Mesendoderm (in vitro differentiated cells): ENCODE results near the gene ARID2.

Source experiments
- DNase-seq: peaks from one replicate; pipeline ENCODE4 v3.0.0; 2013
- H2AK5ac ChIP-seq: 2 replicates; pipeline ENCODE4 v1.6.1; 2013; ENCODE audit warnings: low read length, inconsistent platforms
- H2BK120ac ChIP-seq: 2 replicates; pipeline ENCODE4 v1.6.1; 2013; ENCODE audit warnings: low read depth, mild to moderate bottlenecking, low read length, moderate library complexity, mixed read lengths
- H2BK15ac ChIP-seq: replicated peaks from 2 replicates; pipeline ENCODE4 v1.6.1; 2013; ENCODE audit warnings: low read depth, mild to moderate bottlenecking, moderate library complexity
- H2BK5ac ChIP-seq: 2 replicates; pipeline ENCODE4 v1.6.1; 2013; ENCODE audit warnings: low read length, inconsistent platforms
- H3K18ac ChIP-seq: 2 replicates; pipeline ENCODE4 v1.6.1; 2013; ENCODE audit warnings: mild to moderate bottlenecking, low read length, mixed read lengths
- H3K23ac ChIP-seq: one replicate; pipeline ENCODE4 v1.6.1; 2013; ENCODE audit warnings: low read length
- H3K27ac ChIP-seq: 2 replicates; pipeline ENCODE4 v1.5.1; 2013; ENCODE audit warnings: low read depth, mild to moderate bottlenecking, inconsistent platforms, low read length, moderate library complexity
- H3K27me3 ChIP-seq: 2 replicates; pipeline ENCODE4 v1.6.1; 2013; ENCODE audit warnings: low read length, control low read depth, mild to moderate bottlenecking, inconsistent platforms; ENCODE audit not compliant: insufficient read depth, poor library complexity
- H3K36me3 ChIP-seq: 2 replicates; pipeline ENCODE4 v1.6.1; 2013; ENCODE audit warnings: low read length, inconsistent platforms; ENCODE audit not compliant: control insufficient read depth, insufficient read depth
- H3K4ac ChIP-seq: one replicate; pipeline ENCODE4 v1.6.1; 2013; ENCODE audit warnings: low read depth, mild to moderate bottlenecking, low read length, moderate library complexity
- H3K4me1 ChIP-seq: 2 replicates; pipeline ENCODE4 v1.6.1; 2013; ENCODE audit warnings: low read depth, low read length, inconsistent platforms; ENCODE audit not compliant: control insufficient read depth
- H3K4me2 ChIP-seq: 2 replicates; pipeline ENCODE4 v1.6.1; 2013; ENCODE audit warnings: low read length
- H3K4me3 ChIP-seq: 2 replicates; pipeline ENCODE4 v1.5.1; 2013; ENCODE audit warnings: mild to moderate bottlenecking, low read length
- H3K56ac ChIP-seq: one replicate; pipeline ENCODE4 v1.6.1; 2013; ENCODE audit warnings: low read length
- H3K79me1 ChIP-seq: 2 replicates; pipeline ENCODE4 v1.6.1; 2013; ENCODE audit warnings: low read length, inconsistent platforms
- H3K79me2 ChIP-seq: 2 replicates; pipeline ENCODE4 v1.6.1; 2013; ENCODE audit warnings: mild to moderate bottlenecking, low read length; ENCODE audit not compliant: control insufficient read depth, insufficient read depth
- H3K9ac ChIP-seq: 2 replicates; pipeline ENCODE4 v1.6.1; 2013; ENCODE audit warnings: low read length, inconsistent platforms
- H4K5ac ChIP-seq: one replicate; pipeline ENCODE4 v1.6.1; 2013; ENCODE audit warnings: low read length
- H4K8ac ChIP-seq: one replicate; pipeline ENCODE4 v1.6.1; 2013; ENCODE audit warnings: low read depth, mild to moderate bottlenecking, control low read depth, low read length, moderate library complexity
- WGBS: extraction: QIAGEN DNeasy Blood & Tissue Kit; methylation state at CpG from one replicate; pipeline ENCODE4 v1.1.7; 2013; ENCODE audit warnings: low lambda C conversion rate, missing lambda C conversion rate; ENCODE audit not compliant: insufficient coverage; ENCODE audit errors: extremely low coverage; 5-methylcytosine and 5-hydroxymethylcytosine counted together

Gene ARID2

DNA sequence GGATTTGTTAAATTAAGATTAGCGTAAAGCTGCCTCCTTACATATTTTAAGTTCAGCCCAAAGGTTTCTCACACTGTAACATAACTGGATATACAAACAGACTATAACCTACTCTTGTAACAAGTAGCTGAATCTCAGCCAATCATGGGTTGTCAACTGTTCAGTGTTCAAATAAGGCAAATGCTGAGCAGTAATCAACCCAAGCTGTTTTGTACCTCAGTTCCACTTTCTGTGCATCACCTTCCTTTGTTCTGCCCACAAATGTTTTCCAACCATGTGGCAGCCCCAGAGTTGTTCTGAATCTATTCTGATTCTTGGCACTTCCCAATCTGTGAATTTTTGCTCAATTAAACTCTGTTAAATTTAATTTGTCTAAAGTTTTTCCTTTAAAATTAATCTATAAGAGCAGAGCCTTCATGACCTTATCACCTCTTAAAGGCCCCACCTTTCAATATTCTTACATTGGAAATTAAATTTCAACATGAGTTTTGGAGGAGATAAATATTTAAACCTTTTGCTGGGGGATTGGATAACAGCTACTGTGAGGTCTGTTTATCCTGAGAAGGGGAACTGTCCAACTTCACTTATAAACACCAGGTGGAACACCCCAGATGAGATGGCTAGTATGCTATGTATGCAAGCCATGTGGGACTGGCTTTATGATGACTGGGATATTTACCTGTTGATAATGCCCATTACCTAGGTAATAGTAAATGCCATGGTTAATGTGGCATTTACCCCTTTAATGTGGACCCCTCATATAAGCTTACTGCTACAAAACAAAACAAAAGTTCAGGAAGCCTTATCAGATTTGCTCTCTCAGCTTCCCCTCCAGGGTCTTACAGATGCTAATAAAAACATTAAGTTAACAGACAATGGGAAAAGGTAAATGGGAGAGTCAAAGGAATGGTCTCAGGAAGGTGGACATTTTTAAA lies 42.2 kb upstream of the ARID2 start:
- Histone ChIP-seq H2AK5ac (no peak overlapping the region), H4K5ac (no peak overlapping the region), H3K4me1 (no peaks in the 10 kb centered on the region), H2BK5ac (no peak overlapping the region), H3K4me3 (no peak overlapping the region), H3K18ac (no peak overlapping the region), H3K79me2 (no peaks in the 10 kb centered on the region), H3K36me3 (no peaks in the 10 kb centered on the region), H2BK15ac (no peak overlapping the region), H3K56ac (no peak overlapping the region), H3K23ac (no peak overlapping the region), H3K27ac (no peak overlapping the region), H3K4me2 (no peak overlapping the region), H4K8ac (no peak overlapping the region), H3K4ac (no peak overlapping the region), H3K9ac (no peak overlapping the region), H3K27me3 (no peaks in the 10 kb centered on the region), H2BK120ac (no peak overlapping the region), H3K79me1 (no peaks in the 10 kb centered on the region)
- DNase-seq, result no peak
- WGBS, result no CpG with 5 or more reads among the region's 1 CpG

DNA sequence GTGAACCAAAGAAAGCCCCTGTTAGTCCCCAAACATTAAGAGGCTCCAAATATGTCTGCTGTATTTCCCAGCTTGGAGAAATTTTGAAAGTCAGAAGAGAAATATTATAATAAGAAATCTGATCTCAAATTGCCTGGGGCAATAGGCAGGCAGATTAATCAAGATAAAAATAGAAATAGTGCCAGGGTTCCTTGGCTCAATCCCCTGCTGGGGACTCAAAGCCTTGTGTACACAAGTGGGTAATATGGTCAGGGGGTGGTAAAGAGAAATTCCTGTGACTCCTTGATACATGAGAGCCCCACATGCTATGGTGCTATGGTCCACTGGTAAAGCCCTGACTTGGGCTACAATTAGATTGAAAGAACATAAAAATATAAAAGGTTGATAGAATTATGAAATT lies 41.3 kb upstream of the ARID2 start:
- Histone ChIP-seq H3K56ac (no peak overlapping the region), H3K27me3 (no peaks in the 10 kb centered on the region), H3K4ac (no peak overlapping the region), H3K4me2 (no peak overlapping the region), H3K79me2 (no peaks in the 10 kb centered on the region), H2AK5ac (no peak overlapping the region), H3K9ac (no peak overlapping the region), H2BK15ac (no peak overlapping the region), H2BK5ac (no peak overlapping the region), H3K36me3 (no peaks in the 10 kb centered on the region), H3K23ac (no peak overlapping the region), H3K18ac (no peak overlapping the region), H4K5ac (no peak overlapping the region), H3K4me1 (no peaks in the 10 kb centered on the region), H3K4me3 (no peak overlapping the region), H4K8ac (no peak overlapping the region), H3K79me1 (no peaks in the 10 kb centered on the region), H3K27ac (no peak overlapping the region), H2BK120ac (no peak overlapping the region)
- no peak for DNase-seq

DNA sequence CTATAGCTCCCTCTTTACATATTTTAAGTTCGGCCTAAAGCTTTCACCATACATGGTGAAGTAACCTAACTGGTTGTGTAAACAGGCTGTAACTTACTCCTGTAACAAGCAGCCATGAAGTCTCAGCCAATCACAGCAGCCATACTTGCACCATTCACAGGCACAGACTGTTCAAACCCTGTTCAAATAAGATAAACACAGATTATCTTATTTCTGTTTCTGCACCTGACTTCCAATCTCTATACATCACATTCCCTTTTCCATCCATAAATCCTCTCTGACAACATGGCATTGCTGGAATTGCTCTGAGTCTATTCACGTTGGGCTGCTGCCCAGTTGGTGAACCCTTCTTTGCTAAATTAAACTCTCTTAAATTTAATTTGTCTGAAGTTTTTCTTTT lies 34.5 kb upstream of the ARID2 start:
- no peak overlapping the region for H2AK5ac ChIP-seq
- H3K4me2 ChIP-seq, result no peak overlapping the region
- no peak overlapping the region for H2BK5ac ChIP-seq
- WGBS, result no CpG with 5 or more reads among the region's 2 CpGs
- H3K4me3 ChIP-seq, result no peak overlapping the region
- no peak overlapping the region for H2BK15ac ChIP-seq
- H3K23ac ChIP-seq, result no peak overlapping the region
- H3K4me1 ChIP-seq, result no peaks in the 10 kb centered on the region
- H3K36me3 ChIP-seq, result no peaks in the 10 kb centered on the region
- H2BK120ac ChIP-seq, result no peak overlapping the region
- H3K27ac ChIP-seq, result no peak overlapping the region
- no peak for DNase-seq
- no peaks in the 10 kb centered on the region for H3K79me1 ChIP-seq
- no peak overlapping the region for H3K4ac ChIP-seq
- H3K56ac ChIP-seq, result no peak overlapping the region
- no peak overlapping the region for H3K18ac ChIP-seq
- no peaks in the 10 kb centered on the region for H3K27me3 ChIP-seq
- H3K9ac ChIP-seq, result no peak overlapping the region
- H4K8ac ChIP-seq, result no peak overlapping the region
- no peak overlapping the region for H4K5ac ChIP-seq
- no peaks in the 10 kb centered on the region for H3K79me2 ChIP-seq

DNA sequence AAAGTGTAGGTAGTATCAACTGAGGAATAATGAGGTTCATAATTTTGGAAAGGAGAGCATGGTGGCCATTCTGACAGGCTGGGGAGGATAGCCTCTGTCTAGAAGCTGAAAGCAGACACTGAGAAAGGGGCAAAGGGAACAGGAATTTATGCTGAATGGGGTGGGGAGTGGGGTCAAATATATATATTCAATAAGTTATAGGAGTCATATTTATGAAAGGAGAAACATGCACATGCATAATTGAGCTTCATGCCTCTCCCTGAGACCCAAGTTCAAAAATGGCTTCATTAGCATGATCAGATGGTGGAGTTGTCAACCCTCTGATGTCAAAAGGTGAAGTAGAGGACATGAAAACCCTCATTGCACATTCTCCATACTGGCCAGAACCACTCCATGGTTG lies 33.9 kb upstream of the ARID2 start:
- Histone ChIP-seq H3K36me3 (no peaks in the 10 kb centered on the region), H3K18ac (no peak overlapping the region), H2BK5ac (no peak overlapping the region), H3K4me2 (no peak overlapping the region), H2BK120ac (no peak overlapping the region), H3K27me3 (no peaks in the 10 kb centered on the region), H2BK15ac (no peak overlapping the region), H3K9ac (no peak overlapping the region), H4K5ac (no peak overlapping the region), H3K23ac (no peak overlapping the region), H3K4me1 (no peaks in the 10 kb centered on the region), H3K79me2 (no peaks in the 10 kb centered on the region), H4K8ac (no peak overlapping the region), H3K4me3 (no peak overlapping the region), H3K27ac (no peak overlapping the region), H3K56ac (no peak overlapping the region), H2AK5ac (no peak overlapping the region), H3K4ac (no peak overlapping the region), H3K79me1 (no peaks in the 10 kb centered on the region)
- DNase-seq, result no peak

DNA sequence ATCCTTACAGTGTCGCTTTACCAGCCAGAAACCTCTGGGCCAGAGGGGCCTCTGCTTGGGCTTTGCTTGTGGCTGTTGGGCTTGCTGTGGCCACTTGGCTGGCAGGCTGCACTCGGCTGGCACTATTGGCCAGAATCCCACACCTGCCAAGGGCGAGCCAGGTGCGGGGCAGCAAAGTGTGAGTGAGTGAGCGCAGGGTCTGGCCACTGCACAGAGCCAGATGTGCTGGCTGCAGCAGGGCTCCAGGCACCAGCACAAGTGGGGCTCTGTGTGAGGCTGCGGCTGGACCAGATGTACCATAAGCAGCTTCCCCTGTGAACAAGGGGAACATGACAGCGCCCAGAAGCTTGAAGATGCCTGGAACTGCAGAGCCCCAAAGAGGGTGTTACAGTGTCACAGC lies 33.5 kb upstream of the ARID2 start:
- H3K27me3 ChIP-seq, result no peaks in the 10 kb centered on the region
- no peak overlapping the region for H3K9ac ChIP-seq
- no peak overlapping the region for H4K8ac ChIP-seq
- no peak overlapping the region for H3K18ac ChIP-seq
- no peaks in the 10 kb centered on the region for H3K36me3 ChIP-seq
- H4K5ac ChIP-seq, result no peak overlapping the region
- H3K27ac ChIP-seq, result no peak overlapping the region
- H2BK15ac ChIP-seq, result no peak overlapping the region
- DNase-seq, result no peak
- no peaks in the 10 kb centered on the region for H3K4me1 ChIP-seq
- no peak overlapping the region for H2AK5ac ChIP-seq
- no peak overlapping the region for H2BK120ac ChIP-seq
- no peak overlapping the region for H3K4me2 ChIP-seq
- H3K4me3 ChIP-seq, result no peak overlapping the region
- no CpG with 5 or more reads among the region's 7 CpGs for WGBS
- no peak overlapping the region for H3K56ac ChIP-seq
- no peak overlapping the region for H3K23ac ChIP-seq
- H2BK5ac ChIP-seq, result no peak overlapping the region
- no peaks in the 10 kb centered on the region for H3K79me1 ChIP-seq
- no peak overlapping the region for H3K4ac ChIP-seq
- no peaks in the 10 kb centered on the region for H3K79me2 ChIP-seq

DNA sequence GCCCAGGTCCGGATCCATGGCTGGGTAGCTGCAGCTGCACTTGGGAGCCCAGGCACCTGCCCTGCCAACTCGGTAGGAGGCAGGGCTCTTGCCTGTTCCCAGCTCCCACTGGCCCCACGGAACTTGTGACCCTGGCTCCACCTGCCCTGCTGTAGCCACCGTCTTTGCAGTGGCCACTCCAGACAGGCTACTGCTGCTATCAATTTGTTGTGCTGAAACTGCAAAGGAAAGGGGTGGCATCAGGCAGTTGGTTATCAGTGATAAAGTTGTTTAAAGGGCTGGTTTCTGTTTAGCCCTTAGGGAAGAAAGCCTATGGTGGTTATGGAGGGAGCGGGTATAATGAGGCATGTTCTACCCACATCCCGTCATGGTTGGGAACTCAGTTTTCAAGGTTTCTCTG lies 32.1 kb upstream of the ARID2 start:
- H2BK15ac ChIP-seq, result no peak overlapping the region
- no peak overlapping the region for H3K23ac ChIP-seq
- H3K27me3 ChIP-seq, result no peaks in the 10 kb centered on the region
- no CpG with 5 or more reads among the region's 6 CpGs for WGBS
- H3K79me1 ChIP-seq, result no peaks in the 10 kb centered on the region
- no peak overlapping the region for H2BK120ac ChIP-seq
- no peak overlapping the region for H3K56ac ChIP-seq
- no peak overlapping the region for H3K4ac ChIP-seq
- no peak overlapping the region for H3K9ac ChIP-seq
- H2BK5ac ChIP-seq, result no peak overlapping the region
- no peak overlapping the region for H2AK5ac ChIP-seq
- H3K4me2 ChIP-seq, result no peak overlapping the region
- H3K4me3 ChIP-seq, result no peak overlapping the region
- H3K18ac ChIP-seq, result no peak overlapping the region
- H4K8ac ChIP-seq, result no peak overlapping the region
- H3K36me3 ChIP-seq, result no peaks in the 10 kb centered on the region
- no peak overlapping the region for H3K27ac ChIP-seq
- DNase-seq, result no peak
- no peak overlapping the region for H4K5ac ChIP-seq
- H3K4me1 ChIP-seq, result no peaks in the 10 kb centered on the region
- H3K79me2 ChIP-seq, result no peaks in the 10 kb centered on the region
